Progenitor cell of endocrine pancreas (in vitro differentiated cells): ENCODE data around the gene ACVR2B. TPM values are rescaled to one million over a fixed set of nuclear protein-coding genes. Genes with fewer than 3 reads are reported as not detected.
A peak's percentile ranks its signal among the peaks of the same experiment; 100 is the strongest.
"Not testable (repeated sequence)": the region's sequence is repeated elsewhere in the genome, so short reads cannot be mapped to it uniquely, and the experiment has no call there.

Experiments used
- DNase-seq: peaks from one replicate; pipeline ENCODE4 v3.0.0; 2021; ENCODE audit warnings: low spot score; ENCODE audit not compliant: unreplicated experiment
- H3K27ac Mint-ChIP-seq: 2 replicates; pipeline ENCODE4 v1.8.0; 2021; ENCODE audit warnings: mild to moderate bottlenecking, moderate library complexity, mixed read lengths
- H3K27me3 Mint-ChIP-seq: 2 replicates; pipeline ENCODE4 v1.8.0; 2021; ENCODE audit warnings: mixed read lengths
- H3K36me3 Mint-ChIP-seq: 2 replicates; pipeline ENCODE4 v1.8.0; 2022; ENCODE audit warnings: mixed read lengths; ENCODE audit not compliant: insufficient read depth
- H3K4me1 Mint-ChIP-seq: 2 replicates; pipeline ENCODE4 v1.8.0; 2021; ENCODE audit warnings: low read depth, mixed read lengths
- H3K4me3 Mint-ChIP-seq: 2 replicates; pipeline ENCODE4 v1.8.0; 2021; ENCODE audit warnings: low read depth, mild to moderate bottlenecking, moderate library complexity, mixed read lengths
- H3K9me3 Mint-ChIP-seq: 2 replicates; pipeline ENCODE4 v1.8.0; 2021; ENCODE audit warnings: low read depth, mixed read lengths
- CTCF ChIP-seq: fragments of 200-600 bp; sonication (generic); IDR thresholded peaks from one replicate; pipeline ENCODE4 v1.5.0; 2021; ENCODE audit warnings: antibody characterized with exemption, mild to moderate bottlenecking; ENCODE audit not compliant: unreplicated experiment
- long read RNA-seq: library from polyadenylated mRNA; unstranded; transcript quantifications from one replicate; pipeline ENCODE4 v2.0.0, GENCODE V29; 2020
- total RNA-seq: library from RNA; stranded (reverse); gene quantifications from 2 replicates; pipeline ENCODE4 v1.2.1, GENCODE V29; 2021

The ACVR2B gene
- total RNA-seq = 77.6 and 83.9 TPM in 2 replicates
- long read RNA-seq, partial matches to known transcripts = 1 of 24 reads
- long read RNA-seq, other reads (novel, unspliced or antisense) = 23 of 24 reads

DNA sequence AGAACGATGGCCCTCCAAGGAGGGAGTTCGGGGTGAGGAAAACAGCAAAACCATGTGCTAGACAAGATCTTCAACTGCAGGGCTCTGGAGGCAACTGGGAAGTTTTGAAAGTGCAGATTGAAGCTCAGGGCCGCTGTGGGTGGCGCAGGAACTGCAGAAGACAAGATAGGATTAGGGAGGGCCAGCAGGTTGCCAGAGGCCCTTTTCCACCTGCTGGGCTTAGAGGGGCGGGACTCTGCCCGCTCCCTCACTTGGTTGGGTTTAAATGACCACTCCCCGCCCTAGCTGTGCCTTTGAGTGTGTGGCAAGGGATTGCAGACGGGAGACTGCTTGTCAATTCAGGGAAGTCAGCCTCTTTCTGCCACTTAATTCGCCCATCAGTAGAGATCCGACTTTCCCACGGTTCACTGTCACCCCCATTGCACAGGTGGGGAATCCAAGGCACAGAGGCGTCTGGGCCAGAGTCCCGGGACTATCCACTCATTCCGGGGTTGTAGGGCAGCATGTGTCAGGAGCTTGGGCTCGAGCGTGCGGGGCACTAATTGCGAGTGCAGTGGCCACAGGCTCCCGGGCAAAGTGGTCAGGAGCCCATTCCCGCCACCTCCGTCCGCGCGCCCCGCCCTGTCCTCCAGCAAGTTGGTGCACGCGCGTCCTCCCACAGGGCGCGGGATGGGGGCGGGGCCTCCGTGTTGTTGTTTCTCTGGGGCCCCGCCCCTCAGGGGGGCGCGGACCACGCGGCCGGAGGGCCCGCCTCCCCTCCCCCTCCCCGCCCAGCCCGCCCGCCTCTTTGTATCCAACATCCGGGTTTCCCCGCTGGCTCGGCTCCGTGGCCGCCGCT is at the start of gene ACVR2B:
Gene ACVR2B, plus strand, starts transcription at position 816 of the 838 bp plus-strand sequence. CDS start 433 bp downstream, outside the sequence.
- peaks cover 7% of the 10 kb centered on the region for H3K36me3 Mint-ChIP-seq
- H3K4me3 Mint-ChIP-seq = peak within 1 kb of the TSS; percentile 99
- DNase-seq = peak; percentile 82
- TF ChIP-seq CTCF = no peak
- peaks cover 8% of the 10 kb centered on the region for H3K9me3 Mint-ChIP-seq
- no peaks in the 10 kb centered on the region for H3K27me3 Mint-ChIP-seq
- peak within 1 kb of the TSS; percentile 100 for H3K27ac Mint-ChIP-seq
- H3K4me1 Mint-ChIP-seq = peaks cover 26% of the 10 kb centered on the region

DNA sequence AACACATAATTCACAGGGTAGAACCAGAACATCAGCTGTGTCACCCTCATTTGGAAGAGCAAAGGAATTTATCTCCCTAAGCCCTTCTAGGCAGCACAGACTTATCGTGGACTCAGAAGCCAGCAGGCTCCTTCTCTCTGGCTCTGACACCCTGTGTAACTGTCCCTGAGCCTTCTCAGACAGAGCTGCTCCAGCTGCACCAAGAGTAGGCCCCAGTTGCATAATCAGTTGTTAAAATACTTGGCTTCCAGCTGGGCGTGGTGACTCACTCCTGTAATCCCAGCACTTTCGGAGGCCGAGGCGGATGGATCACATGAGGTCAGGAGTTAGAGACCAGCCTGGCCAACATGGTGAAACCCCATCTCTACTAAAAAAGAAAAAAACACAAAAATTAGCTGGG is 49.4 kb upstream of the ACVR2B start:
- H3K9me3 Mint-ChIP-seq = peaks cover 3% of the 10 kb centered on the region
- H3K36me3 Mint-ChIP-seq = peaks cover 12% of the 10 kb centered on the region
- H3K4me3 Mint-ChIP-seq = no peak overlapping the region
- H3K27ac Mint-ChIP-seq = no peak overlapping the region
- no peaks in the 10 kb centered on the region for H3K27me3 Mint-ChIP-seq
- DNase-seq = no peak
- no peak for TF ChIP-seq CTCF
- H3K4me1 Mint-ChIP-seq = no peaks in the 10 kb centered on the region

- no peaks in the 10 kb centered on the region for H3K27me3 Mint-ChIP-seq
- peaks cover 1% of the 10 kb centered on the region for H3K36me3 Mint-ChIP-seq
- H3K27ac Mint-ChIP-seq = no peak overlapping the region
- TF ChIP-seq CTCF = no peak
- no peak overlapping the region for H3K4me3 Mint-ChIP-seq
- H3K9me3 Mint-ChIP-seq = peaks cover 4% of the 10 kb centered on the region
- DNase-seq = no peak
- H3K4me1 Mint-ChIP-seq = no peaks in the 10 kb centered on the region
Measured at GRCh38 chr3:38411591-38411990, 42.1 kb upstream of the ACVR2B start.

- not testable (repeated sequence) for H3K36me3 Mint-ChIP-seq, DNase-seq, H3K27me3 Mint-ChIP-seq, H3K4me3 Mint-ChIP-seq, H3K9me3 Mint-ChIP-seq
- Mint-ChIP-seq H3K4me1 (peaks cover 24% of the 10 kb centered on the region), H3K27ac (peak overlapping the region; percentile 85)
Measured at GRCh38 chr3:38420758-38421157, 32.9 kb upstream of the ACVR2B start.

GRCh38 chr3:38421679-38422336 is 31.9 kb upstream of the ACVR2B start:
- TF ChIP-seq CTCF = no peak
- Mint-ChIP-seq H3K27me3 (no peaks in the 10 kb centered on the region), H3K27ac (no peak overlapping the region), H3K4me3 (no peak overlapping the region), H3K9me3 (no peaks in the 10 kb centered on the region), H3K36me3 (no peaks in the 10 kb centered on the region), H3K4me1 (peaks cover 34% of the 10 kb centered on the region)
- no peak for DNase-seq

DNA sequence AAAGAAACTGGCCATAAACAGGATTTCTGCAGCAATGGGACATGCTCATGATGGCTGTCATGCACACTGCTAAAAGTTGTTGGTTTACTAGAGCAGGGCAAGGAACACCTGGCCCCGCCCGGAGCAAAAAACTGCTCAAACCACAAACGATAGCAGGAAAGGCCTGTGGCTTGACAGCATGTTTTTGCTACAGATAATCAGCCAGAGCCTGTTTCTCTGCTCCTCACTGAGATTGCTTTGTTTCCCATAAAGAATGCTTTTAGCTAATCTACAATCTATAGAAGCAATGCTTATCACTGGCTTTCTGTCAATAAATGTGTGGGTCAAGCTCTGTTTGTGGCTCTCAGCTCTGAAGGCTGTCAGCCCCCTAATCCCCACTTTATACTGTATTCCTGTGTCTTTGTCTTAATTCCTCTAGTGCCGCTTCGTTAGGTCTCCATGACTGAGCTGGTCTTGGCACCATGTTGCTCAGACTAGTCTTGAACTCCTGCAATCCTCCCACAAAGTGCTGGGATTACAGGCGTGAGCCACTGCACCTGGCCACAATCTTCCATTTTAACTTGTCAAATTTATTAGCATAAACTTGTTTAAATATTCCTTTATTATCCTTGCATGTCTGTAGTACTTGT is 26.8 kb upstream of the ACVR2B start:
- not testable (repeated sequence) for H3K27me3 Mint-ChIP-seq, H3K4me3 Mint-ChIP-seq, DNase-seq, H3K36me3 Mint-ChIP-seq
- Mint-ChIP-seq H3K9me3 (peaks cover 15% of the 10 kb centered on the region), H3K27ac (peak overlapping the region; percentile 91), H3K4me1 (peaks cover 25% of the 10 kb centered on the region)

GRCh38 chr3:38432871-38433658 is 20.6 kb upstream of the ACVR2B start:
- H3K4me3 Mint-ChIP-seq, H3K4me1 Mint-ChIP-seq, H3K27ac Mint-ChIP-seq, H3K27me3 Mint-ChIP-seq, DNase-seq: not testable (repeated sequence)
- H3K9me3 Mint-ChIP-seq = peaks cover 57% of the 10 kb centered on the region
- H3K36me3 Mint-ChIP-seq = peaks cover 23% of the 10 kb centered on the region

- H3K4me1 Mint-ChIP-seq, H3K27me3 Mint-ChIP-seq, H3K4me3 Mint-ChIP-seq, H3K27ac Mint-ChIP-seq, DNase-seq: not testable (repeated sequence)
- Mint-ChIP-seq H3K9me3 (peaks cover 57% of the 10 kb centered on the region), H3K36me3 (peaks cover 23% of the 10 kb centered on the region)
Measured at GRCh38 chr3:38433661-38434060, 20.0 kb upstream of the ACVR2B start.
